ENCODE results near the gene TRAF7.

DNA sequence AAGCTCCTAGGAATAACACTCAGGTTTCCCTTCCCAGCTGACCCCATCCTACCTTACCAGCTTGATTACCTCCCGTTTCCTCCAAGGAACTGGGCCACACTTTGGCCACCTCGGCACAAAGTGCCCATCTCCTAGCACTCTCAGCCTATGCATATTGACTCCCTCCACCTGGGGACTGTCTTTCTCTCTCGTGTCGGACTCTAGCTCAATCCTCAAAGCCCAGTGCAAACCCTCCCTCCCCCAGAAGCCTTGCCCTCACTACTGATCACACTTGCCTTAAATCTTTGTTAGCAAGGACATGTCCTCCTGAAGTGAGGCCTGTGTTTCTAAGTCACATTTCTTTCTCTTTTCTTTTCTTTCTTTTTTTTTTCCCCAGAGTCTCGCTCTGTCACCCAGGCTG is 9.7 kb upstream of the TRAF7 start:
- TF ChIP-seq CTCF (IDR thresholded peaks at IDR 0.05) (no peak), POLR2A (IDR thresholded peaks at IDR 0.05) (no peak)

All from body of pancreas (tissue), 4 donors.